Kidney epithelial cell (primary cell): ENCODE measurements around the gene CDH11. TPM values are rescaled to one million over a fixed set of nuclear protein-coding genes. Genes with fewer than 3 reads are reported as not detected.

Source experiments
- DNase-seq: peaks from one replicate; pipeline ENCODE4 v3.0.0-alpha.2; 2010; ENCODE audit warnings: low read depth
- H3K27me3 ChIP-seq: 2 replicates; pipeline ENCODE4 v1.6.0; 2011; ENCODE audit warnings: low read length; ENCODE audit not compliant: control insufficient read depth, insufficient read depth
- H3K36me3 ChIP-seq: 2 replicates; pipeline ENCODE4 v1.5.1; 2011; ENCODE audit warnings: low read length; ENCODE audit not compliant: control insufficient read depth, insufficient read depth
- H3K4me3 ChIP-seq: 2 replicates; pipeline ENCODE4 v1.5.1; 2011; ENCODE audit warnings: low read depth, mild to moderate bottlenecking, control low read depth, low read length
- total RNA-seq: library from RNA; depleted of rRNA; stranded (reverse); fragments of >200 nt; gene quantifications from 2 replicates; pipeline ENCODE4 v1.2.3, GENCODE V29; 2015
- TF ChIP-seq, protein P1 (sequence below): IDR thresholded peaks from 2 replicates; pipeline ENCODE4 v1.5.1; 2011; ENCODE audit warnings: mild to moderate bottlenecking, moderate library complexity, low read length, control low read depth, inconsistent platforms; ENCODE audit not compliant: insufficient read depth, poor library complexity, severe bottlenecking

CDH11 gene
- total RNA-seq, 1 donor from 2014 or later = 135 TPM

DNA sequence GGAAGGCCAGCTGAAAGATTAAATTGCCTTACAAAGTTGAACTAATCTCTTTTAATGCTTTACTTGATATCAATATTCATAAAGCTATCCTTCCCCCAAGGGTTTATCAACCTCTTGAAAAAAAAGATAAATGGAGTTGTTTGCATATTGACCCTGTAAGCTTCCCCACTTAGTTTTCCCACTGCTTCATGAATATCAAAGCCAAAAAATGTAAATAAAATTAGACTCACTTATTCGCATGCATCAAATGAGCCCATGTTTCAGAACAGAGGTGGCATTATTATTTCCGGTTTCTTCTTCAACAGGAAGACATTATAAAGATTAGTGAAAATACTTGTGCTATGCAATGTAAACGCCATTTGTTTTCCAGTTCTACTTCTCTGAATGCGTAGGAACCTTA, 150.7 kb downstream of the CDH11 start:
- H3K27me3 ChIP-seq = no peaks in the 10 kb centered on the region
- DNase-seq = no peak
- no peak overlapping the region for H3K4me3 ChIP-seq
- H3K36me3 ChIP-seq = no peaks in the 10 kb centered on the region
- TF ChIP-seq, protein P1, sequence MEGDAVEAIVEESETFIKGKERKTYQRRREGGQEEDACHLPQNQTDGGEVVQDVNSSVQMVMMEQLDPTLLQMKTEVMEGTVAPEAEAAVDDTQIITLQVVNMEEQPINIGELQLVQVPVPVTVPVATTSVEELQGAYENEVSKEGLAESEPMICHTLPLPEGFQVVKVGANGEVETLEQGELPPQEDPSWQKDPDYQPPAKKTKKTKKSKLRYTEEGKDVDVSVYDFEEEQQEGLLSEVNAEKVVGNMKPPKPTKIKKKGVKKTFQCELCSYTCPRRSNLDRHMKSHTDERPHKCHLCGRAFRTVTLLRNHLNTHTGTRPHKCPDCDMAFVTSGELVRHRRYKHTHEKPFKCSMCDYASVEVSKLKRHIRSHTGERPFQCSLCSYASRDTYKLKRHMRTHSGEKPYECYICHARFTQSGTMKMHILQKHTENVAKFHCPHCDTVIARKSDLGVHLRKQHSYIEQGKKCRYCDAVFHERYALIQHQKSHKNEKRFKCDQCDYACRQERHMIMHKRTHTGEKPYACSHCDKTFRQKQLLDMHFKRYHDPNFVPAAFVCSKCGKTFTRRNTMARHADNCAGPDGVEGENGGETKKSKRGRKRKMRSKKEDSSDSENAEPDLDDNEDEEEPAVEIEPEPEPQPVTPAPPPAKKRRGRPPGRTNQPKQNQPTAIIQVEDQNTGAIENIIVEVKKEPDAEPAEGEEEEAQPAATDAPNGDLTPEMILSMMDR = no peak

DNA sequence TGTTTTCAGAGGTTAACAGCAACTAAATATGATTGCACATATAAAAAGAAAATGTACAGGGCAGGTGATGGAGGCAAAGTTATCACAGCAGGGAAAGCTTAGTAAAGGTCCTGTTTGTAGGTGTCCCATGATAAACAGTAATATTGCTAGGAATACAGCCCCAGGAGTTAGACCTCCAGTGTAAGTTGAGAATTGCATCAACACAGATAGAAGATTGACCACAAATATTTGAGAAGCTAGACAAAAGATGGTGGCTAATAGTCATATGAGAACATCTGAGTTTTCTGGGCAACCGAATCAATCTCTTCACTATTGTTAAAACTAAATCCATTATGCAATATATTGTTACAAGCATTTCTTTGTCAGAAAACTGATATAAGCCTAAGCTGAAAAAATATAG, 152.6 kb downstream of the CDH11 start:
- H3K4me3 ChIP-seq = no peak overlapping the region
- TF ChIP-seq, protein P1 = no peak
- DNase-seq = no peak
- no peaks in the 10 kb centered on the region for H3K36me3 ChIP-seq
- H3K27me3 ChIP-seq = no peaks in the 10 kb centered on the region

DNA sequence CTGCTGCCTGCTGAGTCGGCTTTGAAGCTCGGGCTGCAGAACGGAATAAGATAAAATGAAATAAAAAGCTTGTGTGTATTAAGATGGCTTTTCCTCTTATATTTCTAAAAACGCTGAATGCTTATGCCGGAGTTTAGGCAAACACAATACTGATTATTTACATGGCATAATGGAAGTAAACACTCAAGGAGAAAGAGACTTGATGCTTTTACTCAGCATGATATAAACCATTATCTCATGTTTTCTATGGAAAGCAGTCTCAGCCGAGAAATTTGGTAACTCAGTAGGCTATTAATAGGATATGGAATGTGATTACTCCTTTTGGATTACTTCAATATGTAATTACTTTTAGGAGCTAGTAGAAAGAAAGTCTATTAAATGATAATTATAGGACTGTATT, 153.3 kb downstream of the CDH11 start:
- H3K36me3 ChIP-seq = no peaks in the 10 kb centered on the region
- TF ChIP-seq, protein P1 = no peak
- no peak for DNase-seq
- no peak overlapping the region for H3K4me3 ChIP-seq
- H3K27me3 ChIP-seq = no peaks in the 10 kb centered on the region

DNA sequence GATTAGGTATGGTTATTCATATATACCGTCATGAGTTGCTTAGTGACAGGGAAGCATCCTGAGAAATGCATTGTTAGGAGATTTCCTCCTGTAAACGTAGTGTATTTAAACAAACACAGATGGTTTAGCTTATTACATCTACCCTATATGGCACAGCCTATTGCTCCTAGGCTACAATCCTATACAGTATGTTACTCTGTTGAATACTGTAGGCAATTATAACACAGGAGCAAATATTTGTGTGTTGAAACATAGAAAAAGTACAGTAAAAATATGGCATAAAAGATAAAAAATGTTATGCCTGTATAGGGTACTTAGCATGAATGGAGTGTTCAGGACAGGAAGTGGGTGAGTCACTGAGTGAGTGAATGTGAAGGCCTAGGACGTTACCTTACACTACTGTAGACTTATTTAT, 157.7 kb downstream of the CDH11 start:
- no peak for DNase-seq
- Histone ChIP-seq H3K4me3 (no peak overlapping the region), H3K27me3 (no peaks in the 10 kb centered on the region), H3K36me3 (no peaks in the 10 kb centered on the region)
- TF ChIP-seq, protein P1 = no peak

DNA sequence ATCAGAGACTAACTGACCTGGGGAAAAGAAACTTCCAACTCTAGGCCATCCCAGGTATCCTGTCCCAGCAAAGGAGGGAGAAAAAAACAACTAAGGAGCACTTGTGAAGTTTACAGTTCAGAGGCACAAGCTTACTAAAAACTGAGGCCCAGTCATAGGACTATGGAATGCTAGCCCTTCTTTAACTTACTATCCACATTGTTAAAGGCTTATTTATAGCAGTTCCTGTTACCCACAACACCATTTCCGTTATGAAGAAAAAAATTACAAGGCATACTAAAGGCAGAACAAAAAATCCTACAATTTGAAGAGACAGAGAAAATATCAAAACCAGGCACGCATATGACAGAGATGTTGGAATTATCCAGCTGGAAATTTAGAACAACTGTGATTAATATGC, 159.1 kb downstream of the CDH11 start:
- no peak for DNase-seq
- H3K4me3 ChIP-seq = no peak overlapping the region

DNA sequence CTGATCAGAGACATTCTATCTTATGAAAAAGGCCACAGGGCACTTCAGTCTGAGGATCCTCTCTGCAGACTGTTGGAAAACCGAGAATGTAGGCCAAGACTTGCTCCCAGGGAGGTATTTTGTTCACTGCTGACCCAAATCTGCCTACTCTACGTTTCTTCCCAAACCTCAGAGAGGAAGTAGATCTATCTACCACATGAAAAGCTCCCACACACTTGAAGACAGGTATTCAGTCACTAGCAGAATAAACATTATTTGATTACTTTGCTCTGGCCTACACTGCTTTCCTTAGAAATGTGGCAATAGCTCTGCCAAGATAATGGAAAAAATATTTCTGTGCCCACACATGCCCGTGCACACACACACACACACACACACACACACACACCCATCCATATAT, 164.6 kb downstream of the CDH11 start:
- H3K36me3 ChIP-seq = no peaks in the 10 kb centered on the region
- DNase-seq = no peak
- H3K4me3 ChIP-seq = no peak overlapping the region
- no peaks in the 10 kb centered on the region for H3K27me3 ChIP-seq
- TF ChIP-seq, protein P1 = no peak

More for the DNA sequence above, 159.1 kb downstream of the CDH11 start:
- Histone ChIP-seq H3K27me3 (no peaks in the 10 kb centered on the region), H3K36me3 (no peaks in the 10 kb centered on the region)
- TF ChIP-seq, protein P1 = no peak
